ENCODE measurements around the gene HNMT.

The HNMT gene

GRCh38 chr2:137967042-137967441 lies 2.8 kb downstream of the HNMT start:
- Histone ChIP-seq H3K79me2 (ENCODE audit: insufficient read depth, low read length) (no peaks in the 10 kb centered on the region), H2AFZ (ENCODE audit: low read depth, low read length, severe bottlenecking) (no peak overlapping the region), H3K9me2 (replicated peaks; ENCODE audit: insufficient read depth, low read length) (no peaks in the 10 kb centered on the region), H3K9ac (ENCODE audit: low read length) (no peak overlapping the region), H3K9me3 (ENCODE audit: insufficient read depth, low read length) (no peaks in the 10 kb centered on the region), H4K20me1 (ENCODE audit: low read depth, low read length) (no peaks in the 10 kb centered on the region), H3K27ac (ENCODE audit: low read depth, low read length) (no peak overlapping the region), H3K27me3 (ENCODE audit: low read length) (no peaks in the 10 kb centered on the region), H3K4me3 (ENCODE audit: insufficient read depth, low read length, poor library complexity, severe bottlenecking) (no peak overlapping the region), H3F3A (ENCODE audit: insufficient read depth) (no peaks in the 10 kb centered on the region), H3K36me3 (ENCODE audit: low read length) (no peaks in the 10 kb centered on the region), H3K4me2 (ENCODE audit: low read depth, low read length, poor library complexity, severe bottlenecking) (no peak overlapping the region)
- no peak for TF ChIP-seq EZH2phosphoT487 (conservative IDR thresholded peaks at IDR 0.05; ENCODE audit: low read length)
- TF ChIP-seq, protein P1, sequence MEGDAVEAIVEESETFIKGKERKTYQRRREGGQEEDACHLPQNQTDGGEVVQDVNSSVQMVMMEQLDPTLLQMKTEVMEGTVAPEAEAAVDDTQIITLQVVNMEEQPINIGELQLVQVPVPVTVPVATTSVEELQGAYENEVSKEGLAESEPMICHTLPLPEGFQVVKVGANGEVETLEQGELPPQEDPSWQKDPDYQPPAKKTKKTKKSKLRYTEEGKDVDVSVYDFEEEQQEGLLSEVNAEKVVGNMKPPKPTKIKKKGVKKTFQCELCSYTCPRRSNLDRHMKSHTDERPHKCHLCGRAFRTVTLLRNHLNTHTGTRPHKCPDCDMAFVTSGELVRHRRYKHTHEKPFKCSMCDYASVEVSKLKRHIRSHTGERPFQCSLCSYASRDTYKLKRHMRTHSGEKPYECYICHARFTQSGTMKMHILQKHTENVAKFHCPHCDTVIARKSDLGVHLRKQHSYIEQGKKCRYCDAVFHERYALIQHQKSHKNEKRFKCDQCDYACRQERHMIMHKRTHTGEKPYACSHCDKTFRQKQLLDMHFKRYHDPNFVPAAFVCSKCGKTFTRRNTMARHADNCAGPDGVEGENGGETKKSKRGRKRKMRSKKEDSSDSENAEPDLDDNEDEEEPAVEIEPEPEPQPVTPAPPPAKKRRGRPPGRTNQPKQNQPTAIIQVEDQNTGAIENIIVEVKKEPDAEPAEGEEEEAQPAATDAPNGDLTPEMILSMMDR (IDR thresholded peaks at IDR 0.05; ENCODE audit: insufficient read depth, low read length, poor library complexity, severe bottlenecking), result no peak

- Histone ChIP-seq H3F3A (ENCODE audit: insufficient read depth) (no peaks in the 10 kb centered on the region), H3K4me3 (ENCODE audit: insufficient read depth, low read length, poor library complexity, severe bottlenecking) (no peak overlapping the region), H3K27me3 (ENCODE audit: low read length) (no peaks in the 10 kb centered on the region), H3K9me2 (replicated peaks; ENCODE audit: insufficient read depth, low read length) (no peaks in the 10 kb centered on the region), H3K4me2 (ENCODE audit: low read depth, low read length, poor library complexity, severe bottlenecking) (no peak overlapping the region), H3K36me3 (ENCODE audit: low read length) (no peaks in the 10 kb centered on the region), H3K79me2 (ENCODE audit: insufficient read depth, low read length) (no peaks in the 10 kb centered on the region), H3K9ac (ENCODE audit: low read length) (no peak overlapping the region), H3K9me3 (ENCODE audit: insufficient read depth, low read length) (no peaks in the 10 kb centered on the region), H4K20me1 (ENCODE audit: low read depth, low read length) (no peaks in the 10 kb centered on the region), H3K27ac (ENCODE audit: low read depth, low read length) (no peak overlapping the region), H2AFZ (ENCODE audit: low read depth, low read length, severe bottlenecking) (no peak overlapping the region)
- no peak for TF ChIP-seq EZH2phosphoT487 (conservative IDR thresholded peaks at IDR 0.05; ENCODE audit: low read length)
- TF ChIP-seq, protein P1 (IDR thresholded peaks at IDR 0.05; ENCODE audit: insufficient read depth, low read length, poor library complexity, severe bottlenecking), result no peak
Measured at GRCh38 chr2:137968477-137969417, 4.5 kb downstream of the HNMT start.

DNA sequence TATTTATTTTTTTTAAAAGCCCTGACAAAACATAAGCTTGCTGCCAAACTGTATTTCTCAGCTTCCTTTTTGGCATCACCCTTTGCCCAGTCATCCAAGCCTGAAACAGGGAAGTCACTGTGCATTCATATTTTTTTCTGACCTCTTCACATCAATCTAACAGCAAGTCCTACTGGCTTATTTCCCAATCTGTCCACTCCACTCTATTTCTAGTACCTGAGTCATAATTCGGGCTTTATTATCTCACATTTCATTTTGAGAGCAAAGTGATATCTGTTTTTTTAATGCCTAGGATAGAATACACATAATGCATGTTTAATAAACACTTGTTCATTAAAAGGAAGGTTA lies 5.1 kb downstream of the HNMT start:
- Histone ChIP-seq H3K27me3 (ENCODE audit: low read length) (no peaks in the 10 kb centered on the region), H3K9me3 (ENCODE audit: insufficient read depth, low read length) (no peaks in the 10 kb centered on the region), H3K9me2 (replicated peaks; ENCODE audit: insufficient read depth, low read length) (no peaks in the 10 kb centered on the region)

More for the DNA sequence above, 5.1 kb downstream of the HNMT start:
- H4K20me1 ChIP-seq (ENCODE audit: low read depth, low read length), result no peaks in the 10 kb centered on the region
- no peak overlapping the region for H3K4me2 ChIP-seq (ENCODE audit: low read depth, low read length, poor library complexity, severe bottlenecking)
- no peak overlapping the region for H3K4me3 ChIP-seq (ENCODE audit: insufficient read depth, low read length, poor library complexity, severe bottlenecking)
- TF ChIP-seq EZH2phosphoT487 (conservative IDR thresholded peaks at IDR 0.05; ENCODE audit: low read length), result no peak
- TF ChIP-seq, protein P1 (IDR thresholded peaks at IDR 0.05; ENCODE audit: insufficient read depth, low read length, poor library complexity, severe bottlenecking), result no peak
- H3K9ac ChIP-seq (ENCODE audit: low read length), result no peak overlapping the region
- no peaks in the 10 kb centered on the region for H3K36me3 ChIP-seq (ENCODE audit: low read length)
- no peak overlapping the region for H2AFZ ChIP-seq (ENCODE audit: low read depth, low read length, severe bottlenecking)
- H3K27ac ChIP-seq (ENCODE audit: low read depth, low read length), result no peak overlapping the region
- H3F3A ChIP-seq (ENCODE audit: insufficient read depth), result no peaks in the 10 kb centered on the region
- H3K79me2 ChIP-seq (ENCODE audit: insufficient read depth, low read length), result no peaks in the 10 kb centered on the region
